Liver (tissue), 9 donors: ENCODE data around the gene CFAP126. TPM values are rescaled to one million over a fixed set of nuclear protein-coding genes. Genes with fewer than 3 reads are reported as not detected.

Source experiments
- DNase-seq: peaks from one replicate; pipeline ENCODE4 v3.0.0-alpha.2; 2017; ENCODE audit warnings: low spot score
- H3K27ac ChIP-seq, 2 donors: one replicate each; pipeline ENCODE4 v1.7.0; 2013; ENCODE audit warnings: inconsistent platforms in 2 of 2, low read length in 2 of 2, control low read depth in 1 of 2, low read depth in 1 of 2, mild to moderate bottlenecking in 1 of 2
- H3K27me3 ChIP-seq, 4 donors: one replicate each; pipeline versions ENCODE4 v1.6.1 to v1.7.0; 2013; ENCODE audit warnings: low read length in 3 of 4, inconsistent platforms in 1 of 4, mild to moderate bottlenecking in 1 of 4, moderate library complexity in 1 of 4; ENCODE audit not compliant: control insufficient read depth in 4 of 4, insufficient read depth in 4 of 4
- H3K36me3 ChIP-seq, 4 donors: one replicate each; pipeline versions ENCODE4 v1.6.1 to v1.7.0; 2013; ENCODE audit warnings: low read length in 3 of 4, mild to moderate bottlenecking in 3 of 4, low read depth in 1 of 4, moderate library complexity in 1 of 4; ENCODE audit not compliant: control insufficient read depth in 4 of 4, insufficient read depth in 3 of 4
- H3K4me1 ChIP-seq, 4 donors: one replicate each; pipeline versions ENCODE4 v1.6.1 to v1.7.0; 2013; ENCODE audit warnings: low read length in 3 of 4, mild to moderate bottlenecking in 3 of 4, moderate library complexity in 1 of 4; ENCODE audit not compliant: control insufficient read depth in 4 of 4, insufficient read depth in 4 of 4
- H3K4me3 ChIP-seq, 3 donors: one replicate each; pipeline versions ENCODE4 v1.6.1 to v1.7.0; 2013; ENCODE audit warnings: low read length in 3 of 3, control low read depth in 1 of 3, low read depth in 1 of 3, mild to moderate bottlenecking in 1 of 3
- H3K9ac ChIP-seq, 2 donors: one replicate each; pipeline ENCODE4 v1.7.0; 2013; ENCODE audit warnings: low read length in 2 of 2, mild to moderate bottlenecking in 2 of 2, moderate library complexity in 2 of 2, control low read depth in 1 of 2, low read depth in 1 of 2
- H3K9me3 ChIP-seq, 4 donors: one replicate each; pipeline versions ENCODE4 v1.6.1 to v1.7.0; 2013; ENCODE audit warnings: low read length in 3 of 4; ENCODE audit not compliant: control insufficient read depth in 4 of 4
- ATF3 ChIP-seq: IDR thresholded peaks from 2 replicates; pipeline ENCODE4 v1.6.1; 2016; ENCODE audit warnings: antibody characterized with exemption
- CTCF ChIP-seq: fragments of 150-350 bp; IDR thresholded peaks from 2 replicates; pipeline ENCODE4 v1.5.1; 2017; ENCODE audit warnings: improper control_type of control experiment, low read depth, low read length; ENCODE audit not compliant: missing input control
- EGR1 ChIP-seq, 2 donors: IDR thresholded peaks; 2 replicates each; pipeline ENCODE4 v1.6.1; 2016 to 2018; ENCODE audit warnings: antibody characterized with exemption in 2 of 2, low read depth in 2 of 2
- FOXA1 ChIP-seq: IDR thresholded peaks from 2 replicates; pipeline ENCODE4 v1.6.1; 2016; ENCODE audit warnings: antibody characterized with exemption
- FOXA2 ChIP-seq: IDR thresholded peaks from 2 replicates; pipeline ENCODE4 v1.6.1; 2016; ENCODE audit warnings: antibody characterized with exemption
- GABPA ChIP-seq, 2 donors: IDR thresholded peaks in 1 of 2; conservative IDR thresholded peaks in 1 of 2; 2 replicates each; pipeline ENCODE4 v1.6.1; 2016; ENCODE audit warnings: antibody characterized with exemption in 2 of 2, mild to moderate bottlenecking in 1 of 2, moderate library complexity in 1 of 2
- HNF4A ChIP-seq, 2 donors: conservative IDR thresholded peaks; 2 replicates each; pipeline ENCODE4 v1.6.1; 2016; ENCODE audit warnings: antibody characterized with exemption in 2 of 2, mild to moderate bottlenecking in 2 of 2
- HNF4G ChIP-seq: IDR thresholded peaks from 2 replicates; pipeline ENCODE4 v1.6.1; 2016; ENCODE audit warnings: antibody characterized with exemption
- JUND ChIP-seq, 2 donors: IDR thresholded peaks; 2 replicates each; pipeline ENCODE4 v1.6.1; 2016; ENCODE audit warnings: antibody characterized with exemption in 2 of 2
- MAX ChIP-seq: IDR thresholded peaks from 2 replicates; pipeline ENCODE4 v1.6.1; 2016; ENCODE audit warnings: antibody characterized with exemption
- NR2F2 ChIP-seq: IDR thresholded peaks from 2 replicates; pipeline ENCODE4 v1.6.1; 2016; ENCODE audit warnings: antibody characterized with exemption
- RAD21 ChIP-seq, 2 donors: IDR thresholded peaks; 2 replicates each; pipeline ENCODE4 v1.6.1; 2016; ENCODE audit warnings: antibody characterized with exemption in 2 of 2, mild to moderate bottlenecking in 2 of 2
- REST ChIP-seq: IDR thresholded peaks from 2 replicates; pipeline ENCODE4 v1.6.1; 2016; ENCODE audit warnings: antibody characterized with exemption, mild to moderate bottlenecking
- RXRA ChIP-seq, 2 donors: IDR thresholded peaks; 2 replicates each; pipeline ENCODE4 v1.6.1; 2017 to 2018; ENCODE audit warnings: antibody characterized with exemption in 2 of 2, mild to moderate bottlenecking in 1 of 2
- SP1 ChIP-seq: IDR thresholded peaks from 2 replicates; pipeline ENCODE4 v1.6.1; 2018; ENCODE audit warnings: antibody characterized with exemption, mild to moderate bottlenecking
- TAF1 ChIP-seq: conservative IDR thresholded peaks from 2 replicates; pipeline ENCODE4 v1.6.1; 2016; ENCODE audit warnings: antibody characterized with exemption, mild to moderate bottlenecking
- YY1 ChIP-seq: IDR thresholded peaks from 2 replicates; pipeline ENCODE4 v1.6.1; 2016; ENCODE audit warnings: antibody characterized with exemption, mild to moderate bottlenecking
- ZBTB33 ChIP-seq: IDR thresholded peaks from 2 replicates; pipeline ENCODE4 v1.6.1; 2016; ENCODE audit warnings: antibody characterized with exemption
- WGBS: extraction: QIAGEN DNeasy Blood & Tissue Kit; methylation state at CpG from one replicate; pipeline ENCODE4 v1.1.7; 2013; 5-methylcytosine and 5-hydroxymethylcytosine counted together
- polyA plus RNA-seq, 2 donors: library from polyadenylated mRNA; stranded (reverse) in 1 of 2; unstranded in 1 of 2; fragments of 200-250 nt in 1 of 2; fragments of >200 nt in 1 of 2; fragmentation: Nextera tagmentation in 1 of 2; extraction: Ambion mirVana in 1 of 2; gene quantifications; one replicate each; pipeline versions ENCODE4 v1.2.1 to v1.2.3, GENCODE V29; 2013 to 2015
- total RNA-seq, 2 donors: library from RNA; depleted of rRNA; stranded (reverse); fragments of >200 nt; gene quantifications; one replicate each; pipeline ENCODE4 v1.2.3, GENCODE V29; 2014
- donor health status: healthy.
- donor health status: healthy.
- donor health status: healthy.
- donor health status: healthy.
- donor health status: healthy.

Gene CFAP126
- total and polyA plus RNA-seq, 4 donors: not detected

- no peak overlapping the region for H3K9ac ChIP-seq
- no peaks in the 10 kb centered on the region for H3K9me3 ChIP-seq
- DNase-seq: no peak
- TF ChIP-seq YY1: no peak
- no peak for TF ChIP-seq FOXA2
- TF ChIP-seq FOXA1: no peak
- no peak for TF ChIP-seq HNF4A (conservative IDR thresholded peaks at IDR 0.05)
- TF ChIP-seq RXRA (IDR thresholded peaks at IDR 0.05): no peak
- no peak for TF ChIP-seq NR2F2
- TF ChIP-seq EGR1 (IDR thresholded peaks at IDR 0.05; ENCODE audit: low read depth in 2 of 2): no peak
- no peak for TF ChIP-seq CTCF
- no peak for TF ChIP-seq SP1
- no peak for TF ChIP-seq TAF1
- TF ChIP-seq JUND (IDR thresholded peaks at IDR 0.05): no peak
- H3K4me1 ChIP-seq: no peaks in the 10 kb centered on the region
- 98% methylated on average over 8 of the region's 8 CpGs for WGBS
- no peak overlapping the region for H3K27ac ChIP-seq
- H3K36me3 ChIP-seq: peaks cover 3 to 11% (median 7%) of the 10 kb centered on the region in 4 donors
- no peaks in the 10 kb centered on the region for H3K27me3 ChIP-seq
- H3K4me3 ChIP-seq: no peak overlapping the region
Measured at GRCh38 chr1:161357073-161357472, 10.6 kb downstream of the CFAP126 start.

- 83% methylated on average over 1 of the region's 1 CpG for WGBS
- Histone ChIP-seq H3K36me3 (peaks cover 0 to 14% (median 6%) of the 10 kb centered on the region in 4 donors), H3K9ac (no peak overlapping the region), H3K4me3 (no peak overlapping the region), H3K27ac (no peak overlapping the region), H3K9me3 (no peaks in the 10 kb centered on the region), H3K27me3 (no peaks in the 10 kb centered on the region), H3K4me1 (no peaks in the 10 kb centered on the region)
- no peak for DNase-seq
- TF ChIP-seq TAF1 (no peak), FOXA2 (no peak), RXRA (IDR thresholded peaks at IDR 0.05) (no peak), FOXA1 (no peak), MAX (no peak), RAD21 (IDR thresholded peaks at IDR 0.05) (no peak), NR2F2 (no peak), JUND (IDR thresholded peaks at IDR 0.05) (no peak), ZBTB33 (no peak), YY1 (no peak), SP1 (no peak), ATF3 (no peak), CTCF (no peak), GABPA (IDR thresholded peaks at IDR 0.05 in 1 of 2, conservative IDR thresholded peaks at IDR 0.05 in 1 of 2) (no peak), HNF4G (no peak), HNF4A (conservative IDR thresholded peaks at IDR 0.05) (no peak), EGR1 (IDR thresholded peaks at IDR 0.05; ENCODE audit: low read depth in 2 of 2) (no peak), REST (no peak)
Measured at GRCh38 chr1:161351482-161351881, 16.2 kb downstream of the CFAP126 start.
